Central memory CD8-positive, alpha-beta T cell (primary cell): ENCODE measurements around the gene MVD.

Experiments used
- ATAC-seq: fragments of 150-1000 bp; cut with Tn5 transposase; replicated peaks from 2 replicates; pipeline ENCODE4 v1.10.0; 2022; ENCODE audit warnings: mild to moderate bottlenecking, moderate FRiP score, moderate number of reproducible peaks; ENCODE audit not compliant: poor library complexity, severe bottlenecking; ENCODE audit errors: extremely low read depth
- DNase-seq, 2 donors: peaks; one replicate each; pipeline ENCODE4 v3.0.0; 2021; ENCODE audit warnings: low spot score in 2 of 2
- H3K27ac Mint-ChIP-seq: one replicate; pipeline ENCODE4 v1.8.0; 2022; ENCODE audit warnings: low read depth, mild to moderate bottlenecking, moderate library complexity, mixed read lengths
- H3K27me3 Mint-ChIP-seq: one replicate; pipeline ENCODE4 v1.8.0; 2022; ENCODE audit warnings: mixed read lengths
- H3K36me3 Mint-ChIP-seq: one replicate; pipeline ENCODE4 v1.8.0; 2022; ENCODE audit warnings: mild to moderate bottlenecking, moderate library complexity, mixed read lengths; ENCODE audit not compliant: insufficient read depth
- H3K4me1 Mint-ChIP-seq: one replicate; pipeline ENCODE4 v1.8.0; 2022; ENCODE audit warnings: mixed read lengths
- H3K4me3 Mint-ChIP-seq: one replicate; pipeline ENCODE4 v1.8.0; 2022; ENCODE audit warnings: mild to moderate bottlenecking, moderate library complexity, mixed read lengths
- H3K9me3 Mint-ChIP-seq: one replicate; pipeline ENCODE4 v1.8.0; 2022; ENCODE audit warnings: mixed read lengths

MVD gene

GRCh38 chr16:88654363-88655052 lies 8.4 kb downstream of the MVD start:
- peaks cover 10% of the 10 kb centered on the region for H3K36me3 Mint-ChIP-seq
- H3K27ac Mint-ChIP-seq: peak overlapping the region; percentile 75
- peaks cover 8% of the 10 kb centered on the region for H3K4me1 Mint-ChIP-seq
- no peaks in the 10 kb centered on the region for H3K27me3 Mint-ChIP-seq
- ATAC-seq (no peak), DNase-seq (no peak)
- H3K4me3 Mint-ChIP-seq: no peak overlapping the region
- H3K9me3 Mint-ChIP-seq: no peaks in the 10 kb centered on the region

- peaks cover 16% of the 10 kb centered on the region for H3K36me3 Mint-ChIP-seq
- no peak for ATAC-seq
- H3K4me3 Mint-ChIP-seq: no peak overlapping the region
- H3K27me3 Mint-ChIP-seq: no peaks in the 10 kb centered on the region
- no peaks in the 10 kb centered on the region for H3K9me3 Mint-ChIP-seq
- peak overlapping the region; percentile 46 for H3K27ac Mint-ChIP-seq
- H3K4me1 Mint-ChIP-seq: peaks cover 14% of the 10 kb centered on the region
- DNase-seq: no peak
Observed at GRCh38 chr16:88653596-88654362, 9.1 kb downstream of the MVD start.

GRCh38 chr16:88653101-88653500 lies 9.8 kb downstream of the MVD start:
- Mint-ChIP-seq H3K36me3 (peaks cover 20% of the 10 kb centered on the region), H3K9me3 (no peaks in the 10 kb centered on the region), H3K27me3 (no peaks in the 10 kb centered on the region), H3K4me3 (no peak overlapping the region), H3K4me1 (peaks cover 14% of the 10 kb centered on the region), H3K27ac (peak overlapping the region; percentile 46)
- DNase-seq (no peak), ATAC-seq (no peak)

GRCh38 chr16:88652762-88653063 lies 10.2 kb downstream of the MVD start:
- Mint-ChIP-seq H3K4me3 (no peak overlapping the region), H3K27me3 (no peaks in the 10 kb centered on the region), H3K4me1 (peaks cover 14% of the 10 kb centered on the region), H3K9me3 (no peaks in the 10 kb centered on the region), H3K36me3 (peaks cover 20% of the 10 kb centered on the region), H3K27ac (no peak overlapping the region)
- DNase-seq: no peak
- ATAC-seq: no peak

DNA sequence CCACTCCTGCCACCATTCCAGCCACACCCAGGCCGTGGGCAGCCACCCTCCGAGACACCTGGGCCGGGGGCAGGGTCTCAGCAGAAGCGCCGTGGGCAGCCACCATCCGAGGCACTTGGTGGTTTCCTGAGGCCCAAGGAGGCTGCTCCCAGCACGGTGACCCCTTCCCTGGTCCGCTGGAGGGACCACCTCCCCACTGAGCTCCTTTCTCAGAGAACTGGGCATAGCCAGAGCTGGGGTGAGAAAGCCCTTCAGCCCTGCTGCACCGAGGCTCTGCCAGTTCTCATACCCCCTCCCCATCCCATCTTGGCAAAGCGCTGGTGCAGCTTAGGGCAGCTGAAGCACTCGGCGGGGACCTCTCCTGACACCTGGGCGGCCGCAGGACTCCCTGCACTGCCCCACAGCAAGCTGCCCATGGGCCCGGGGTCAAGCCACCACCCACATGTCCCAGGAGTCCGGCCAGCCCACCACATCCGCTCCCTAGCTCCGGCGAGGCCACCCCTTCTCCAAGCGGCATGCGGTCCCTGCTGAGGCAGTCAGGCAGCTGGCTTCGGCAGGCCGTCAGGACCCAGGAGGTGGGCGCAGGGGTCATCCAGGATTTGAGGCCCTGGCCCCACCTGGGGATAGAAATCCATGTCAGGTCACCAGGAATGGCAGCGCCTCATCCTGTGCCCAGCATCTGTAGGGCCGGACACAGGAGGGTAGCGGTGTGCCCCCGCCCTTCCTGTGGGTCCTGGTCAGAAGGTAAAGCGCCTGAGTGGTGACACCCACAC lies 10.7 kb downstream of the MVD start:
- Mint-ChIP-seq H3K9me3 (no peaks in the 10 kb centered on the region), H3K4me3 (peak overlapping the region; percentile 87), H3K27ac (peak overlapping the region; percentile 92), H3K36me3 (peaks cover 21% of the 10 kb centered on the region), H3K27me3 (no peaks in the 10 kb centered on the region), H3K4me1 (peaks cover 14% of the 10 kb centered on the region)
- no peak for DNase-seq
- ATAC-seq: no peak

GRCh38 chr16:88651276-88651988 lies 11.5 kb downstream of the MVD start:
- no peaks in the 10 kb centered on the region for H3K27me3 Mint-ChIP-seq
- peaks cover 21% of the 10 kb centered on the region for H3K36me3 Mint-ChIP-seq
- ATAC-seq (peak; percentile 79), DNase-seq (peak; percentile 56 to 75)
- H3K4me3 Mint-ChIP-seq: peak overlapping the region; percentile 87
- H3K27ac Mint-ChIP-seq: peak overlapping the region; percentile 92
- no peaks in the 10 kb centered on the region for H3K9me3 Mint-ChIP-seq
- H3K4me1 Mint-ChIP-seq: peaks cover 14% of the 10 kb centered on the region

DNA sequence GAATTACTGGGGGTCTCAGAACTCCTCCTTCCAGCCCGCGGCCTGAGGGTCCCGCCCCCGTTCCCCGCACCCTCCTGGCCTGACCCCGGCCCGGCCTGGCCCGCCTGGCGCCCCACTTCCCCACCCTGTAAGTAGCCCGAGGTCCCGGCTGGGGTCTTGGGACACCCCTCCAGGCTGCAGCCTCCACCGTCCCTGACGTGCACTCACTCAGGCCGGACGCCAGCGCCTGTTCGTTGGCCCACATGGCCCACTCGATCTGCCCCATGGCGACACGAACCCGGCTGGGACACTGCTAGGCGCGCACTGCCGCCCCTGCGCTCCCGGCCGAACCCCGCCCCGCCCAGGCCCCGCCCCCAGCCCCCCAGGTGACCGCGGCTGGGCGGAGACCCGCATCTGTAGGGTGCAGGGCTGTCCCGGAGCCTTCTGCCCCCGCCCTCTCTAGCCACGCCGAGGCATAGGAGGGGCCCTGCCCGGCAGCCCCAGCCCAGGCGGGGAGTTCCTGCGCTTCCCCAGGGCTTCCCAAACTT lies 12.1 kb downstream of the MVD start, which contains the start of gene CYBA:
CYBA (minus strand) TSS at position 305 of the 527 bp plus-strand sequence; CDS start at position 265, 40 bp downstream.
- H3K9me3 Mint-ChIP-seq: no peaks in the 10 kb centered on the region
- H3K27me3 Mint-ChIP-seq: no peaks in the 10 kb centered on the region
- peak within 1 kb of the TSS; percentile 92 for H3K27ac Mint-ChIP-seq
- H3K4me1 Mint-ChIP-seq: peaks cover 14% of the 10 kb centered on the region
- H3K4me3 Mint-ChIP-seq: peak within 1 kb of the TSS; percentile 87
- H3K36me3 Mint-ChIP-seq: peaks cover 25% of the 10 kb centered on the region
- peak; percentile 88 for ATAC-seq
- peak; percentile 77 to 84 for DNase-seq

DNA sequence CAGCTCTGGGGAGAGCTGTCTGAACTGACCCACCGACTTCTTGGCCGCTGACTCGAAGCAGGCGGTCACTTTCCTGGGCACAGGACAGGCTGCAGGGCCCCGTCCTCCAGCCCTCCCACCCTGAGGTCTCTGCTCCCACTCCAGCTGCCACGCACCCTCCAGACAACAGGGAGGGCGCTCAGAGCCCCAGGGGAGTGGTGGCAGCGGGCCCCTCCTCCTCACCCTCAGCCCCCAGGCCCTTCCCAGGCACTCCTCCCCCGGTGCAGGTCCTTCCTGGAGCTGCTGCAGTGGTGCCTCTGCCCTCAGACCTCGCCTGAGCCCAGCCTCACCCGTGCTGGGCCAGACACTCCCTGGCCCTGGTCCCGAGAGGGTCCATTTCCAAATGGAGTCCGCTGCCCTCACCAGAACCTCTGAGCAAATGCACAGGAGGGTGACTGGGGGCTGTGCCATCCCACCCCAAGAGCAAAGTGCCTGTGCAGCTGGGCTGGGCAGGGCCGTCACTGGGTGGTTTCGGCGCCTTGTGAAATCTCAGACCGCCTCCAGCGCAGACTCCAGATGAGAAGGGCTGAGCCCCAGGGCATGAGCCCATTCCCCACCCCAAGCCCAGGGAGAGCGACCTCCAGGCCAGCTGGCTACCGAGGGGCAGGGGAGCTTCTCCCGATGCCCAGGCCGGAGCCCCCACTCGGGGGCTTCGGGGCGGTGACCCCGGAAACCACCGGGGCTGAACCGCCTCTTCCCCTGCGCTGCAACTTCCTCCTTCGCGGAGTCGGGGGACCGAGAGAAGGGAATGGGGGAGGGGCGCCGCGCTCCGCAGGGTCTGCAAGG lies 12.8 kb downstream of the MVD start:
- H3K9me3 Mint-ChIP-seq: no peaks in the 10 kb centered on the region
- H3K4me1 Mint-ChIP-seq: peaks cover 17% of the 10 kb centered on the region
- ATAC-seq (no peak), DNase-seq (peak in 1 of 2 donors; percentile 35)
- no peaks in the 10 kb centered on the region for H3K27me3 Mint-ChIP-seq
- H3K4me3 Mint-ChIP-seq: peak overlapping the region; percentile 87
- peaks cover 29% of the 10 kb centered on the region for H3K36me3 Mint-ChIP-seq
- peak overlapping the region; percentile 92 for H3K27ac Mint-ChIP-seq

- ATAC-seq: no peak
Observed at GRCh38 chr16:88649195-88649923, 13.5 kb downstream of the MVD start.

DNA sequence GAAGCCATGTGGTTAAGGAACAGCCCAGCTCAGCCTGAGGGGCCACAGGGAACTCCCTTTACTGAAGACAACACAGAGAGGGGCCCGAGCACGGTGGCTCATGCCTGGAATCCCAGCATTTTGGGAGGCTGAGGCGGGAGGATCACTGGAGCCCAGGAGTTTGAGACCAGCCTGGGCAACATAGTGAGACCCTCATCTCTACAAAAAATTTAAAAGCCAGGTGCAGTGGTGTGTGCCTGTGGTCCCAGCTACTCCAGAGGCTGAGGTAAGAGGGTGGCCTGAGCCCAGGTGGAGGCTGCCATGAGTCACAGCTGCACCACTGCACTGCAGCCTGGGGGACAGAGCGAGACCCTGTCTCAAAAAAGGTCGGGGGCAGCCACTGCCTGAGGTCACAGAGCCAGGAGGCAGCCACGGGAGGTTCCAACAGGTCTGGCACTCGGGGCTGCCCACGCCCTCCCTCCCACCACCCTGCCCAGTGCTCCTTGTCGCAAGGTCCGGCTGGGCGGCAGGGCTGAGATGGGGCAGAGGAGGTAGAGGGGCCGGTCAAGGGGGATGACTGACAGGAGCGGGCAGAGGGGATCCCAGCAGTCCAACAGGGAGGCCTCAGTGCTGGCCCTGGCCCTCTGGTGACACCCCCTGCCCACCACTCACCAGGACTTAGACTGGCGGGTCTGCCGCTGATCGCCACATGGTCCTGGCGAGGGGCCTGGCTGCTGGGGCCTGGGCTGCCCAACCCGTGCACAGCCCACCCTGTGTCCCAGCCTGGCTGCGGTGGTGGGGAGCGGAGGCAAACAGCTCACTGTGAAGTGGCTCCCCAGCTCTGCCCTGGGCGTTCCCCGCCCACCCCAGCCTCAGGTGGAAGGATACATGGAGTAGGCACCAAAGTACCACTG lies 15.5 kb downstream of the MVD start:
- Mint-ChIP-seq H3K27me3 (no peaks in the 10 kb centered on the region), H3K36me3 (peaks cover 42% of the 10 kb centered on the region), H3K27ac (no peak overlapping the region), H3K4me3 (no peak overlapping the region), H3K9me3 (no peaks in the 10 kb centered on the region), H3K4me1 (peaks cover 26% of the 10 kb centered on the region)
- no peak for ATAC-seq
- DNase-seq: no peak

More at GRCh38 chr16:88649195-88649923, 13.5 kb downstream of the MVD start:
- Mint-ChIP-seq H3K4me1 (peaks cover 24% of the 10 kb centered on the region), H3K36me3 (peaks cover 34% of the 10 kb centered on the region), H3K4me3 (peak overlapping the region; percentile 87), H3K27ac (peak overlapping the region; percentile 92), H3K27me3 (no peaks in the 10 kb centered on the region), H3K9me3 (no peaks in the 10 kb centered on the region)
- no peak for DNase-seq
